Neural progenitor cell (in vitro differentiated cells): ENCODE measurements around the gene DNAH9. TPM values are rescaled to one million over a fixed set of nuclear protein-coding genes. Genes with fewer than 3 reads are reported as not detected.

Source experiments
- DNase-seq: peaks from one replicate; pipeline ENCODE4 v3.0.0-alpha.2; 2016; ENCODE audit warnings: low spot score
- H2AFZ ChIP-seq: fragments of 200-600 bp; sonication (generic); replicated peaks from 2 replicates; pipeline ENCODE4 v1.6.1; 2016; ENCODE audit warnings: antibody characterized with exemption
- H3F3A ChIP-seq: fragments of 200-600 bp; sonication (generic); 2 replicates; pipeline ENCODE4 v1.6.1; 2016; ENCODE audit warnings: antibody characterized with exemption, low read depth
- H3K27ac ChIP-seq: fragments of 200-600 bp; sonication (generic); 2 replicates; pipeline ENCODE4 v1.5.1; 2016; ENCODE audit warnings: mild to moderate bottlenecking
- H3K27me3 ChIP-seq: fragments of 200-600 bp; sonication (generic); 2 replicates; pipeline ENCODE4 v1.6.1; 2016; ENCODE audit warnings: mild to moderate bottlenecking, moderate library complexity
- H3K36me3 ChIP-seq: fragments of 200-600 bp; sonication (generic); 2 replicates; pipeline ENCODE4 v1.5.1; 2016
- H3K4me1 ChIP-seq: fragments of 200-600 bp; sonication (generic); 2 replicates; pipeline ENCODE4 v1.6.1; 2016; ENCODE audit warnings: mixed run types
- H3K4me2 ChIP-seq: fragments of 200-600 bp; sonication (generic); 2 replicates; pipeline ENCODE4 v1.6.1; 2016
- H3K4me3 ChIP-seq: fragments of 200-600 bp; sonication (generic); 2 replicates; pipeline ENCODE4 v1.5.1; 2016
- H3K79me2 ChIP-seq: fragments of 200-600 bp; sonication (generic); 2 replicates; pipeline ENCODE4 v1.6.1; 2016; ENCODE audit warnings: low read depth
- H3K9ac ChIP-seq: fragments of 200-600 bp; sonication (generic); 2 replicates; pipeline ENCODE4 v1.6.1; 2016
- H3K9me3 ChIP-seq: fragments of 200-600 bp; sonication (generic); 2 replicates; pipeline ENCODE4 v1.5.1; 2016; ENCODE audit warnings: low read depth
- H4K20me1 ChIP-seq: fragments of 200-600 bp; sonication (generic); 2 replicates; pipeline ENCODE4 v1.6.1; 2016; ENCODE audit warnings: low read depth
- H3K27ac Mint-ChIP-seq: 3 replicates; pipeline ENCODE4 v1.8.0; 2021; ENCODE audit warnings: mixed read lengths
- H3K27me3 Mint-ChIP-seq: 2 replicates; pipeline ENCODE4 v1.8.0; 2022; ENCODE audit warnings: low read depth, mild to moderate bottlenecking, inconsistent platforms, moderate library complexity, mixed read lengths; ENCODE audit not compliant: insufficient read depth
- H3K36me3 Mint-ChIP-seq: 3 replicates; pipeline ENCODE4 v1.8.0; 2021; ENCODE audit warnings: mixed read lengths
- H3K4me1 Mint-ChIP-seq: 3 replicates; pipeline ENCODE4 v1.8.0; 2021; ENCODE audit warnings: mixed read lengths
- H3K4me3 Mint-ChIP-seq: 3 replicates; pipeline ENCODE4 v1.8.0; 2021; ENCODE audit warnings: mild to moderate bottlenecking, moderate library complexity, mixed read lengths
- H3K9me3 Mint-ChIP-seq: 3 replicates; pipeline ENCODE4 v1.8.0; 2020; ENCODE audit warnings: mixed read lengths
- CTCF ChIP-seq: fragments of 200-600 bp; sonication (generic); IDR thresholded peaks from 2 replicates; pipeline ENCODE4 v1.5.1; 2017; ENCODE audit warnings: antibody characterized with exemption, mild to moderate bottlenecking
- EZH2 ChIP-seq: fragments of 200-600 bp; sonication (generic); IDR thresholded peaks from 2 replicates; pipeline ENCODE4 v1.6.1; 2017; ENCODE audit warnings: antibody characterized with exemption, mild to moderate bottlenecking, moderate library complexity
- EZH2phosphoT487 ChIP-seq: fragments of 200-600 bp; sonication (generic); IDR thresholded peaks from 2 replicates; pipeline ENCODE4 v1.6.1; 2017; ENCODE audit warnings: antibody characterized with exemption
- total RNA-seq: library from RNA; depleted of rRNA; stranded (reverse); fragments of >200 nt; gene quantifications from 2 replicates; pipeline ENCODE4 v1.2.3, GENCODE V29; 2015; ENCODE audit warnings: low replicate concordance

Gene DNAH9
- total RNA-seq, 1 donor from 2014 or later, result 1.3 TPM

DNA sequence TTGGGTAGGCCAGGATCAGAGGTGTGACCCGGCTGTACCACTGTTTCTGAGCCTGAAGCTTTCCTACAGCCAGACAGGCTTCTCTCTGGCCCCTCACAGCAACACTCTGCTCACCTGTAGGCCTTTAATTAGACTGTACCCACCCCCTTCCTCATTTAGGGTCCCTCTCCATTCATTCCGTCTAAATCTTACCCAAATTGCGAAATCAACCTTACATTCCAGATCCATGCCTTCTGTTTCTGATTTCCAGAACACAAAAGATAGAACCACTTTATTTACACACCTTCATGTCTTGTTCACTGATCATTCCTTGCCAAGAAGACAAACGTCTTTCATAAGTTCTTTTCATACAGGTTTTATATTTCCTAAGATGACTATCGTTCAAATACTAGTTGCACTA lies 238.2 kb downstream of the DNAH9 start:
- Histone ChIP-seq H4K20me1 (no peaks in the 10 kb centered on the region), H3K27me3 (no peaks in the 10 kb centered on the region), H3K9me3 (no peaks in the 10 kb centered on the region), H2AFZ (no peak overlapping the region), H3K79me2 (no peaks in the 10 kb centered on the region), H3K36me3 (no peaks in the 10 kb centered on the region), H3K4me1 (no peaks in the 10 kb centered on the region), H3K4me2 (no peak overlapping the region), H3F3A (no peaks in the 10 kb centered on the region), H3K4me3 (no peak overlapping the region), H3K27ac (no peak overlapping the region), H3K9ac (no peak overlapping the region)
- Mint-ChIP-seq H3K4me3 (no peak overlapping the region), H3K27ac (no peak overlapping the region), H3K4me1 (peaks cover 13% of the 10 kb centered on the region), H3K27me3 (no peaks in the 10 kb centered on the region), H3K9me3 (no peaks in the 10 kb centered on the region), H3K36me3 (no peaks in the 10 kb centered on the region)
- TF ChIP-seq EZH2 (no peak), EZH2phosphoT487 (no peak), CTCF (no peak)
- no peak for DNase-seq

- no peaks in the 10 kb centered on the region for H3K9me3 Mint-ChIP-seq
Measured at GRCh38 chr17:11840052-11840451, 241.8 kb downstream of the DNAH9 start.

DNA sequence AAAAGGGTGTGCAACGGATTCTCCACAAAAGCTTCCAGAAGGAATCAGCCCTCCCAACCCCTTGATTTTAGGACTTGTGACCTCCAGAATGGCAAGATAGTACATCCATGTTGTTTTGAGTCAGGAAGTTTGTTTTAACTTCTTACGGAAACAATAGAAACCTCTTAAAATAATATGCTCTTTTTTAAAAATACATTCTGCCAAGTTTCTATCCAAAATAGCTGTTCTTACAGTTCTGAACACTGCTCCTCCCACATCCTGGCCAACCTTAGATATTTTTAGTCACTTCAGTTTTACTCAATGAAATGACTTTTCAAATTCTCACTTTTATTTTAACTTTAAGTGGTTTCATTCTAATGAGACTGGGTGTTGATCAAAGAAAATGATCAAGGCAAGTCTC lies 242.6 kb downstream of the DNAH9 start:
- no peak overlapping the region for H3K4me3 Mint-ChIP-seq
- no peaks in the 10 kb centered on the region for H3K36me3 Mint-ChIP-seq
- H4K20me1 ChIP-seq, result no peaks in the 10 kb centered on the region
- no peak for DNase-seq
- no peak overlapping the region for H3K27ac Mint-ChIP-seq
- no peaks in the 10 kb centered on the region for H3K79me2 ChIP-seq
- no peaks in the 10 kb centered on the region for H3K9me3 ChIP-seq
- no peak overlapping the region for H3K4me2 ChIP-seq
- H3K4me1 Mint-ChIP-seq, result no peaks in the 10 kb centered on the region
- H3K4me1 ChIP-seq, result no peaks in the 10 kb centered on the region
- H3F3A ChIP-seq, result no peaks in the 10 kb centered on the region
- no peak overlapping the region for H3K27ac ChIP-seq
- H2AFZ ChIP-seq, result no peak overlapping the region
- H3K36me3 ChIP-seq, result no peaks in the 10 kb centered on the region
- H3K27me3 ChIP-seq, result no peaks in the 10 kb centered on the region
- H3K9ac ChIP-seq, result no peak overlapping the region
- no peak for TF ChIP-seq CTCF
- no peak for TF ChIP-seq EZH2phosphoT487
- no peak for TF ChIP-seq EZH2
- no peaks in the 10 kb centered on the region for H3K27me3 Mint-ChIP-seq
- no peak overlapping the region for H3K4me3 ChIP-seq
- H3K9me3 Mint-ChIP-seq, result no peaks in the 10 kb centered on the region

More at GRCh38 chr17:11840052-11840451, 241.8 kb downstream of the DNAH9 start:
- Mint-ChIP-seq H3K4me1 (no peaks in the 10 kb centered on the region), H3K27me3 (no peaks in the 10 kb centered on the region), H3K36me3 (no peaks in the 10 kb centered on the region), H3K4me3 (no peak overlapping the region), H3K27ac (no peak overlapping the region)
- no peak overlapping the region for H3K9ac ChIP-seq
- DNase-seq, result no peak
- no peaks in the 10 kb centered on the region for H4K20me1 ChIP-seq
- no peaks in the 10 kb centered on the region for H3K79me2 ChIP-seq
- no peak overlapping the region for H3K4me2 ChIP-seq
- H3K27ac ChIP-seq, result no peak overlapping the region
- H3F3A ChIP-seq, result no peaks in the 10 kb centered on the region
- no peak overlapping the region for H3K4me3 ChIP-seq
- H2AFZ ChIP-seq, result no peak overlapping the region
- H3K4me1 ChIP-seq, result no peaks in the 10 kb centered on the region
- H3K36me3 ChIP-seq, result no peaks in the 10 kb centered on the region
- no peaks in the 10 kb centered on the region for H3K9me3 ChIP-seq
- TF ChIP-seq CTCF (no peak), EZH2 (no peak), EZH2phosphoT487 (no peak)
- no peaks in the 10 kb centered on the region for H3K27me3 ChIP-seq
